ENCODE data around the gene BAIAP2.

DNA sequence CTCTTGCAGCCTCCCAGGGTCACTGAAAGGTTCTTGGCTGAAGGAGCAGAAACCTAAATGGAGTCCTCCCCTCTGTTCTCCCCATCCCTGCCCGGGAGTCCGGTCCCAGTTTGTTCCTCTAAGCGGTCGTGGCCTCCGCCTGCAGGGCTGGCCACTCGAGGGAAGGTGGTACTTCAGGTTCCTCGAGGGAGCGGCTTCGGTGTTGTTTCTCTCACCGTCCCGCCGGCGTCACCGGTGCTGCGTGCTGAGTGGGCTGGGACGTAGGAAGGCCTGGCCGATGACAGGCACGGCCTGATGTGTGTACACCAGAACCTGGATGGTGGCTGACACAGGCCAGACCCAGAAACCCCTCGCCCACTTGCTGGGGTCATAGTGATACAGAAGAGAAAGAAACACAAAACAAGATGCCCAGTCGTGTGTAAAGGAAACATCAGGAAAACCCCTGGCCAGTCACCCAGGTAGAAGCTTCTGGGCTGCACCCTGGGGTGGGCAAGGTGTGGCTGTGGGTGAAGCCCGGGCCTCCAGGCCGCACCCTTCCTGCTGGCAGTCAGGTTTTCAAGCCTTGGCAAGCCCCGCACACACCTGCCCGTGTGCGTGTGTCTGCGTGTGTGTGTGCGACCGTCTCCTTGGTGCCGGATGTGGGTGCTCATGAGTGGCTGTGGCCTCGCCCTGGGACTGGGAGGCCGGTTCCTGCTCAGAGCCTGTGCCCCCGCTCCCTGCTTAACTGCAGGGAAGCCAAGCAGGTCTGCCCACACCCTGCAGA, 52.0 kb downstream of the BAIAP2 start:
- TF ChIP-seq, protein P1, sequence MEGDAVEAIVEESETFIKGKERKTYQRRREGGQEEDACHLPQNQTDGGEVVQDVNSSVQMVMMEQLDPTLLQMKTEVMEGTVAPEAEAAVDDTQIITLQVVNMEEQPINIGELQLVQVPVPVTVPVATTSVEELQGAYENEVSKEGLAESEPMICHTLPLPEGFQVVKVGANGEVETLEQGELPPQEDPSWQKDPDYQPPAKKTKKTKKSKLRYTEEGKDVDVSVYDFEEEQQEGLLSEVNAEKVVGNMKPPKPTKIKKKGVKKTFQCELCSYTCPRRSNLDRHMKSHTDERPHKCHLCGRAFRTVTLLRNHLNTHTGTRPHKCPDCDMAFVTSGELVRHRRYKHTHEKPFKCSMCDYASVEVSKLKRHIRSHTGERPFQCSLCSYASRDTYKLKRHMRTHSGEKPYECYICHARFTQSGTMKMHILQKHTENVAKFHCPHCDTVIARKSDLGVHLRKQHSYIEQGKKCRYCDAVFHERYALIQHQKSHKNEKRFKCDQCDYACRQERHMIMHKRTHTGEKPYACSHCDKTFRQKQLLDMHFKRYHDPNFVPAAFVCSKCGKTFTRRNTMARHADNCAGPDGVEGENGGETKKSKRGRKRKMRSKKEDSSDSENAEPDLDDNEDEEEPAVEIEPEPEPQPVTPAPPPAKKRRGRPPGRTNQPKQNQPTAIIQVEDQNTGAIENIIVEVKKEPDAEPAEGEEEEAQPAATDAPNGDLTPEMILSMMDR (IDR thresholded peaks at IDR 0.05) = no peak
- TF ChIP-seq POLR2A (IDR thresholded peaks at IDR 0.05) = no peak
